Hematopoietic multipotent progenitor cell treated with erythropoietin and hydrocortisone succinate and interleukin-3 and kit ligand, for 8 days (in vitro differentiated cells): ENCODE results near the gene PTBP3.
"Not testable (repeated sequence)": the region's sequence is repeated elsewhere in the genome, so short reads cannot be mapped to it uniquely, and the experiment has no call there.

Source experiments
- DNase-seq: peaks from one replicate; pipeline ENCODE4 v3.0.0-alpha.2; 2015

The PTBP3 gene

GRCh38 chr9:112194969-112195431 lies 138.4 kb downstream of the PTBP3 start:
- peak; percentile 24 for DNase-seq

DNA sequence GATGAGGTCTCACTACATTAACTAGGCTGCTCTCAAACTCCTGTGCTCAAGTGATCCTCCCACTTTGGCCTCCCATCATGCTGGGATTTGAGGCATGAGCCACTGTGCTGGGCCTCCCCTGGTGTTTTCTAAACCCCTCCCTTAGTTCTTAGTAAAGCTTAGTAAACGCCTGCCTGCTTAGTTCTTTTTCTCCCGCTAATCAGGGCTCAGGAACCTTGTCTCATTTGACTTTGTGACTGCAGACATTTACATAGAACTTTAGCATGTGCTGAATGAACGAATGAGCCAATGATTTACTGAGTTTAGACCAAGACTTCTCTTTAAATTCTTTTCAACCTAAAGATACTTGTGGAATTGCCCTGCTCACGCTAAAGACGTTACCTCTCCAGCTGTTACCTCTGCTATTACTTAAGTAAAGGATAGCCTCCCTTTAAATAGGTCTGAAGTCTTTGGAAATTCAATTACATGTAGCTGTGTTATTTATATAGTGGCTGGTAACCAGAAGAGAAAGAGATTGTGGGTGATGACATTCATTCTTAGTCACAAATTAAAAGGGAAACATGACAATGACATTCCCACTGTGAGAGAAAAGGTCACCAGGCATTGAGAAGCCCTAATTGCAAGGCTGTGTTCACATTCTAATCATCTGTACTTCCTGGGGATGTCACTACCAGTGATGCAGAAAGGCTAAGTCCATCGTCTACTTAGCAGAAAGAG lies 139.7 kb downstream of the PTBP3 start:
- no peak for DNase-seq

GRCh38 chr9:112190320-112190719 lies 143.1 kb downstream of the PTBP3 start:
- not testable (repeated sequence) for DNase-seq

DNA sequence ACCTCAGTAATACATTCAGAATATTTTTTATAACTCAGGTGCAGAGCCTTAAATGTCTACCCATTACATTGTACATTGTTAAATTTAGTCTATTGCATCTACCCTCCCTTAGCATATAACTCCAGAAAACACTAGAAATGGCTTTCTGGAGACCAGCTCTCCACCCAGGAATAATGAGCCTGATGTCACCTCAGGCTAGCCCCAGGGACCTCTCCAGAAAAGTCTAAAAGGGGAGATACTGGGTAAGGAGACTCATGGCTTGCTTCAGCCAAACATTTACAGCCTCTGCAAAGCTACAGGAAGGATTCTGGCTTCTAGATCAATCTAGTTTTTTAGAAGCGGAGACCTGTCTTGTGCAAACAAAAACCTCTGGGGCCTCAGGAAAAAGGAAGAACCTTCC lies 144.5 kb downstream of the PTBP3 start:
- no peak for DNase-seq

DNA sequence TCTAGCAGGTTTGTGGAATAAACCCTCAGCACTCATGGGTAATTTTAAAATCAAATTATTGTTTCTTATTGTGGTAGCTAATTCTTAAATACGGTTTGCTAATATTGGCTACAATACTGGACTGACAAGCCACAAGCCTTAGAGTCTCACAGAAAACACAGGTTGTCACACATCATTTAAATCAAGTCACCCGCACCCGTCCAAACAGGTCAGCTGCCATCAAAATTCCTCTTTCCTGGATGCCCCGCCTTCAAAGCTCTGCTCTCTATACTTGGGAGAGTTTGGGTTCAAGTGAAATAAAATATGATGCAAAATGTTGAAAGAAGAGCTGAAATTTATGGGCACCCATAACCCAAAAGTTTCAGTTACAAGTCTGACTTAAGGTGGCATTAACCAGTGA lies 146.0 kb downstream of the PTBP3 start:
- DNase-seq: no peak

DNA sequence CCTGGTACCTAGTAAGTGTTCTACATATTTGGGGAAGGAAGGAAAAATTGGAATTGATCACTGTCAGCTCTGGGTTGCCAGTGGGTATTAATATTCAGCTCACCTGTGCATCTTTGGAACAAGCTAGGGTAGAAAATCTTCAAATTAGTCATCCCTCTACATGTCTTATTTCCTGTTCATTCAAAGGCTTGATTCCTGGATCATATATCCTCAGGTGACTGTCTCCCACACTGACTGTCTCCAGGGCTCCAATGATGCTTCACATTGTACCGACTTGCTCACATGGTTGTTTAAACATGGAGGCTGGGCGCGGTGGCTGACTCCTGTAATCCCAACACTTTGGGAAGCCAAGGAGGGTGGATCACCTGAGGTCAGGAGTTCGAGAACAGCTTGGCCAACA lies 146.7 kb downstream of the PTBP3 start:
- DNase-seq: no peak

DNA sequence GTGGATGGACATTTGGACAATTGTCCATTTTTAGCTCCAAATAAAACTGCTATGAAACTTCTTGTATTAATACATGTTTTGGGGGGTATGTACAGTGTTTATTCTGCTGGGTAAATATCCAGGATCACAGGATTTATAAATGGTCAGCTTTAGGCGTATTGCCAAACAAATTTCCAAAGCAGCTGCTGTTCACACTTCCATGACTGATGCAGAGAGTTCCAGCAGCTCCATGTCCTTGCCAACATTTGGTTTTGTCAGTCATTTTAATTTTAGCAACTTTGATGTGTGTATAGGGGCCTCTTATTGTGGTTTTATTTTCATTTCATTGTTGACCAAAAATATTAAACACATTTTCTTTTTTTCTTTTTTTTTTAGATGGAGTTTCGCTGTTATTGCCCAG lies 148.5 kb downstream of the PTBP3 start:
- DNase-seq: no peak

DNA sequence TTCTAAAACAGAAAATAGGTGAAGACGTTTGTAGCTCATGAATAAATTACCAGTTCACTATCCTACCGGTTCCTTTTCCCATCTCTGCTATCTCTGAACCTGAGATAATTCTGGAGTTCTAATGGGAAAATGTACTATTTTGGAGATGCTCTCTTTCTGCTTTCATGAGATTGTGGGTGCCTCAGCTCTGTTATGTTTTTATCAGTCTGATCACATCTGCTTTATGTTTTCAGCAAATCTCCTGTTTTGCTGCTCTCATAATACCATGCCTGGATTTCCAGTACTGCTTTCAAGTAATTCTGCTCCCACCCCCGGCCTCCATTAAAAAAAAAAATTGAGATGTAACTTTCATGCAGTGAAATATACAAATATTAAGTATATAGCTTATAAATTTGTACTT lies 149.2 kb downstream of the PTBP3 start:
- peak; percentile 19 for DNase-seq

- DNase-seq: peak; percentile 87
Measured at GRCh38 chr9:112180387-112180881, 153.0 kb downstream of the PTBP3 start.

DNA sequence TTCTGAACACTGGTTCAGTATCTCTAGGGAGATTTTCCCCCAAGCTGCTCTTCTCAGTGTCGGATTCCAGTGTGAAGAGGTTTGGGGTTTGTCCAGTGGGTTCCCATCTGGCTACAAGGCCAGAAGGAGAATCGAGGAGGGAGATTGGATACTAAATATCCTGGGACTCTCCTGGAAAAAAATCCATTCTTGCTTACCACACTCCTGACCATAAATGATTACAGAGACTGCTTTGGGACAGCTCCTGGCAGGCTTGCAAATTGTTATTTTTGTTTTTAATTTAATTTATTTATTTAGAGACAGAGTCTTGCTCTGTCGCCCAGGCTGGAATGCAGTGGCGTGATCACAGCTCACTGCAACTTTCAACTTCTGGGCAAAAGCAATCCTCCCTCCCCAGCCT lies 153.6 kb downstream of the PTBP3 start:
- no peak for DNase-seq

DNA sequence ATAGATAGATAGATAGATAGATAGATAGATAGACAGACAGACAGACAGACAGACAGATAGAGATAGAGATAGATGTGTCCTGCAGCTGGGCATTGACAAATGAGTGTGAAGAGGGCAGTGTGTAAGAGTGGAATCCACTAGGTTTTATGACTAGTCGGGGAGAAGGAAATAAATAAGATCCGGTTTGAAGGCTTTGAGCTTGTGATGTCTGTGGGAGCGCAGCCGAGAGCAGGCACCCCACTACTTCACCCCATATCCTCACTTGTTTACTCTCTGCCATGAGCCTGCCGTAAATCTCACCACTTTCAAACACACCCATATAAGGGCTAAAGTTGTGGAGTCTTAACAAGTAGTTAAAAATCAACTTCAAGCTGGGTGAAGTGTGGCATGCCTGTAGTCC lies 156.9 kb downstream of the PTBP3 start:
- DNase-seq: no peak

- DNase-seq: no peak
Measured at GRCh38 chr9:112175796-112176315, 157.6 kb downstream of the PTBP3 start.

DNA sequence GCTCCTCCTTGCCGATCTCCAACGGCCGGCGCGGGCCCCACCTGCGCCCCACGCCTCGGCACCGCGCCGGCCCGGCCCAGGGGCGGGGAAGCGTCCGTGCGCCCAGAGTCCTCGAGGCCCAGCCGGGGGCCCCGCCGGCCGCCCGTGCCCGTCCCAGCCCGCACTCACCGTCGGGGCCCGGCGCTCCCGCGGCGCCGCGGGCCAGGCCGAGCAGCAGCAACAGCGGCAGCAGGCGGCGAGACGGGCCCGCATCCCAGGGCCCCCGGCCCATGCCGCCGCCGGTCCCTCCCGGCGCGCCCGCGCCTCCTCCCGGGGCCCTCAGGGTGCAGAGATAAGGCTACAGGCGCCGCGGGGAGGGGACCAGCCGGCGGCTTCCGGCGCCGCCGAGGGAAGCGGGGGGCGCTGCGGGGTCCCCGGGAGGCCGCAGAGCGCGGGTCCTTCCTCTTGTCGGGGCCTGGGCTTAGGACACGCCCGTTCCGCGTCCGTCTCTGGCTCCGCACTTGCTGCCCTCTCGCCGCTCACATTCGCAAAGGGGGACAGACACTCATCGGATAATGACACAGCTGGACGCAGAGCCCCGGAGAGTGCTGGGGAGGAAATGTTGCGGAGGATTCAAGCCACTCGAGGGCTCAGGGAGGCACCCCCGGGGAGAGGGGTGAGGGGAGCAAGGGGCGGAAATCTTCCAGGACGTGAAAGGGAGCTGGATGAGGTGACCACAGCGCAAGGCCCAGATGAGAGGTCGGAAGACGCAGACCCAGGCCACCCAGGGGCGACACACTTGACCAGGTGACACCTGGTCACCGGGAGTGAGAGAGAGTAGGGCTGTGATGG lies 158.2 kb downstream of the PTBP3 start, which contains the start of gene SUSD1:
TSS of gene SUSD1 (minus strand) at position 333 of the 831 bp plus-strand sequence. CDS start at position 271, 62 bp downstream.
- peak; percentile 52 for DNase-seq

- DNase-seq: peak; percentile 79
Measured at GRCh38 chr9:112174222-112174964, 159.0 kb downstream of the PTBP3 start.

DNA sequence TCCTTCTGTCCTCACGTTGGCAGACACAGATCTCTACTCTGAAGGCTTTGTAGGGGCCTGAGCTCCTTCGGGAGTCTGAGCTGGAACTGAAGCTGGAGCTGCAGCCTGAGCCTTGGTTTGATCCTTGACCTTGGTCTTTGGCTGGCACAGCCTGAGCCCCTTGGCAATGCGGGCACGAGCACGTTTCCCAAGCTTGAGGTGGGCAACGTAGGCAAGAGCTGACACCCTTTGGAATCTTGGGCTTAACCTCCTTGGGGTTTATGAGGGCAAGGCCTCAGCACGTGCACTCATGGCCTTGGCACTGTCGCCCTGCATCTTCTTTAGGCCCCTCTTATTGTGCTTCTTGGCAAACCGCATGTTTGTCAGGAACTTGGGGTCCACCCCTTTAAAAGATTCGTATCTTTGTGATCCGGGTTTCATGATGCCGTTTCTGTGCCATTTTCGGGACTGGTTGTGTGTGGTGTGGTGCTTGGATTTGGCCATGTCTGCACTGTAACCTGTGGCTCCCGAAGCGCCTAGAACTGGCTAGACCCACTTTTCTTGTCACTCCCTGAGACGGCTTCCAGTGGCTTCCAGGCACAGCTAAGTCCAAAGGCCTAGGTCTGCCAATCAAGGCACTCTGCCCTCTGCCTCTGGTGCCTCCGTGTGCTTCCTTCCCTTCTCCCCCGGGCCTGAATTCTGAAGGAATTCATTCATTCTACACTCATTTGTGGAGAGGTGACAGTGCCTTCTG lies 159.8 kb downstream of the PTBP3 start:
- peak; percentile 41 for DNase-seq

- DNase-seq: peak; percentile 91
Measured at GRCh38 chr9:112170968-112171367, 162.5 kb downstream of the PTBP3 start.

GRCh38 chr9:112170235-112170634 lies 163.2 kb downstream of the PTBP3 start:
- peak; percentile 18 for DNase-seq

DNA sequence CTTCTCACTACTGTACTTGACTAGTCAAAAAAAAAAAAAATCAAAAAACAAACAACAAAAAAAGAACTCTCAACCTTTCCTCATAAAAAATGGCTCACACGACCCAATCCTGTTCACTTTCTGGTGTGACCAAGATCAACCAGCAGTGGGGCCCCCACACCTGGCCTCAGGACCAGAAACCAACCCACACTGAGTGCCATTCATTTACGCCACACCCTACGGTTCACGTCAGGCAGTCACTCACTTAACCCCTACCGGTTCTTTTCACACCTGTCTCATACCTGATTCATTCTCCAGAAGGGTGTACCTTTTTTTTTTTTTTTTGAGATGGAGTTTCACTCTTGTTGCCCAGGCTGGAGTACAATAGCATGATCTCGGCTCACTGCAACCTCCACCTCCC lies 164.1 kb downstream of the PTBP3 start:
- no peak for DNase-seq

GRCh38 chr9:112168197-112168596 lies 165.2 kb downstream of the PTBP3 start:
- no peak for DNase-seq
